HepG2 (cell line): ENCODE results near the gene IFIH1. TPM values are rescaled to one million over a fixed set of nuclear protein-coding genes. Genes with fewer than 3 reads are reported as not detected.
A peak's percentile ranks its signal among the peaks of the same experiment; 100 is the strongest.

Experiments
- AKNA ChIP-seq: sonication (generic); formaldehyde crosslinking; IDR thresholded peaks from 2 replicates; pipeline ENCODE4 v1.4.0; 2020; ENCODE audit warnings: missing genetic modification reagents, borderline replicate concordance
- ARID3A ChIP-seq: IDR thresholded peaks from 2 replicates; pipeline ENCODE4 v1.6.1; 2012; ENCODE audit warnings: low read depth, low read length, improper control_type of control experiment
- CEBPB ChIP-seq: IDR thresholded peaks from 2 replicates; pipeline ENCODE4 v1.6.1; 2011; ENCODE audit warnings: low read depth, low read length, improper control_type of control experiment, borderline replicate concordance
- ETV5 ChIP-seq: IDR thresholded peaks from 2 replicates; pipeline ENCODE4 v1.6.1; 2018; ENCODE audit warnings: missing biosample characterization, missing genetic modification reagents, inconsistent platforms, borderline replicate concordance
- HNF1B ChIP-seq: sonication (generic); formaldehyde crosslinking; IDR thresholded peaks from 2 replicates; pipeline ENCODE4 v1.5.1; 2020; ENCODE audit warnings: mild to moderate bottlenecking, moderate library complexity, missing genetic modification reagents
- KDM2A ChIP-seq: sonication (generic); formaldehyde crosslinking; IDR thresholded peaks from 2 replicates; pipeline ENCODE4 v1.4.0; 2020; ENCODE audit warnings: low read depth, missing genetic modification reagents, borderline replicate concordance
- ONECUT2 ChIP-seq: sonication (generic); formaldehyde crosslinking; IDR thresholded peaks from 2 replicates; pipeline ENCODE4 v1.4.0; 2020; ENCODE audit warnings: missing genetic modification reagents
- SALL1 ChIP-seq: sonication (generic); formaldehyde crosslinking; IDR thresholded peaks from 2 replicates; pipeline ENCODE4 v1.8.0; 2022; ENCODE audit warnings: mild to moderate bottlenecking, missing genetic modification reagents
- STAG1 ChIP-seq: sonication (generic); formaldehyde crosslinking; IDR thresholded peaks from 2 replicates; pipeline ENCODE4 v1.4.0; 2020; ENCODE audit warnings: missing genetic modification reagents
- TRAFD1 ChIP-seq: sonication (generic); formaldehyde crosslinking; IDR thresholded peaks from 2 replicates; pipeline ENCODE4 v1.5.1; 2020; ENCODE audit warnings: missing genetic modification reagents, mild to moderate bottlenecking, borderline replicate concordance
- ZFP36 ChIP-seq: fragments of 150-350 bp; IDR thresholded peaks from 2 replicates; pipeline ENCODE4 v1.6.1; 2018; ENCODE audit warnings: borderline replicate concordance, low read length, low read depth; ENCODE audit not compliant: partially characterized antibody
- ZGPAT ChIP-seq: IDR thresholded peaks from 2 replicates; pipeline ENCODE4 v1.6.1; 2016; ENCODE audit warnings: mild to moderate bottlenecking
- ZKSCAN8 ChIP-seq: IDR thresholded peaks from 2 replicates; pipeline ENCODE4 v1.6.1; 2016; ENCODE audit warnings: borderline replicate concordance, missing genetic modification reagents, missing compliant biosample characterization
- ZNF550 ChIP-seq: sonication (generic); formaldehyde crosslinking; IDR thresholded peaks from 2 replicates; pipeline ENCODE4 v1.4.0; 2020; ENCODE audit warnings: mild to moderate bottlenecking, missing genetic modification reagents, borderline replicate concordance
- ZNF644 ChIP-seq: IDR thresholded peaks from 2 replicates; pipeline ENCODE4 v1.6.1; 2016; ENCODE audit warnings: low read depth
- ZNF891 ChIP-seq: sonication (generic); formaldehyde crosslinking; IDR thresholded peaks from 2 replicates; pipeline ENCODE4 v1.5.0; 2020; ENCODE audit warnings: mild to moderate bottlenecking, missing genetic modification reagents
- ZSCAN30 ChIP-seq: sonication (generic); formaldehyde crosslinking; IDR thresholded peaks from 2 replicates; pipeline ENCODE4 v1.5.0; 2020; ENCODE audit warnings: mild to moderate bottlenecking, missing genetic modification reagents
- ZSCAN9 ChIP-seq: IDR thresholded peaks from 2 replicates; pipeline ENCODE4 v1.6.1; 2016; ENCODE audit warnings: borderline replicate concordance
- polyA plus RNA-seq, 8 experiments: library from polyadenylated mRNA; depleted of rRNA in 3 of 8; stranded (reverse) in 7 of 8; unstranded in 1 of 8; fragments of >200 nt; fragmentation: Illumina TruSeq in 4 of 8; extraction: Trizol in 4 of 8; gene quantifications; 2 replicates each; pipeline versions ENCODE4 v1.2.1 to v1.2.3, GENCODE V29; 2011 to 2016; ENCODE audit warnings: low read depth in 4 of 8, missing spikeins in 1 of 8, mixed read lengths in 1 of 8; ENCODE audit not compliant: insufficient read depth in 1 of 8
- total RNA-seq, 5 experiments: library from RNA; depleted of rRNA; stranded (reverse); fragments of >200 nt; fragmentation: Illumina TruSeq; extraction: Trizol; gene quantifications; 2 replicates each; pipeline ENCODE4 v1.2.3, GENCODE V29; 2016; ENCODE audit warnings: low read depth in 1 of 5

The IFIH1 gene
- total and polyA plus RNA-seq, 2 of the 13 experiments (the other 11 are each of a cell fraction or from before 2014, with no cell fraction given), result 1.5 to 11.5 TPM

- no peak for TF ChIP-seq AKNA (CRISPR knock-in tag)
- TF ChIP-seq ZFP36, result peak; percentile 37
- TF ChIP-seq SALL1 (CRISPR knock-in tag), result peak; percentile 53; the same call in 1 of the 2 replicates
- TF ChIP-seq ETV5 (CRISPR knock-in tag), result 0 out of 2 replicates have a peak, but pooled peaks have one; percentile 14
- peak; percentile 54; the same call in 1 of the 2 replicates for TF ChIP-seq HNF1B (CRISPR knock-in tag)
- TF ChIP-seq TRAFD1 (CRISPR knock-in tag), result no peak
- TF ChIP-seq ARID3A, result 0 out of 2 replicates have a peak, but pooled peaks have one; percentile 21
- TF ChIP-seq KDM2A, result peak; percentile 66; the same call in 1 of the 2 replicates
- peak; percentile 17; the same call in 1 of the 2 replicates for TF ChIP-seq ZSCAN9 (CRISPR knock-in tag)
- TF ChIP-seq ZNF891, result peak; percentile 71; the same call in 1 of the 2 replicates
- TF ChIP-seq ONECUT2 (CRISPR knock-in tag), result no peak
- TF ChIP-seq STAG1, result peak; percentile 80
- 0 out of 2 replicates have a peak, but pooled peaks have one; percentile 26 for TF ChIP-seq CEBPB
- TF ChIP-seq ZSCAN30 (CRISPR knock-in tag), result no peak
- TF ChIP-seq ZNF550 (CRISPR knock-in tag), result no peak
- TF ChIP-seq ZNF644 (CRISPR knock-in tag), result peak; percentile 45; the same call in 1 of the 2 replicates
- no peak for TF ChIP-seq ZKSCAN8
- TF ChIP-seq ZGPAT, result no peak
Measured at GRCh38 chr2:162221064-162221463, 97.4 kb downstream of the IFIH1 start (continued).
